Hepatocyte (in vitro differentiated cells): Measurements from ENCODE around the gene FANCM. TPM values are rescaled to one million over a fixed set of nuclear protein-coding genes. Genes with fewer than 3 reads are reported as not detected.

Experiments
- DNase-seq: peaks from one replicate; pipeline ENCODE4 v3.0.0-alpha.2; 2016; ENCODE audit warnings: low spot score
- H2AFZ ChIP-seq: fragments of 200-600 bp; sonication (generic); 2 replicates; pipeline ENCODE4 v1.6.0; 2016; ENCODE audit warnings: antibody characterized with exemption, mild to moderate bottlenecking
- H3K27ac ChIP-seq: fragments of 200-600 bp; sonication (generic); 2 replicates; pipeline ENCODE4 v1.5.1; 2016; ENCODE audit warnings: mild to moderate bottlenecking
- H3K27me3 ChIP-seq: fragments of 200-600 bp; sonication (generic); 2 replicates; pipeline ENCODE4 v1.6.1; 2016
- H3K36me3 ChIP-seq: fragments of 200-600 bp; sonication (generic); replicated peaks from 2 replicates; pipeline ENCODE4 v1.5.1; 2016; ENCODE audit warnings: low read depth; ENCODE audit not compliant: insufficient read depth
- H3K4me1 ChIP-seq: fragments of 200-600 bp; sonication (generic); 2 replicates; pipeline ENCODE4 v1.5.1; 2016; ENCODE audit warnings: mild to moderate bottlenecking, moderate library complexity; ENCODE audit not compliant: insufficient read depth
- H3K4me2 ChIP-seq: fragments of 200-600 bp; sonication (generic); 2 replicates; pipeline ENCODE4 v1.6.0; 2016
- H3K4me3 ChIP-seq: fragments of 200-600 bp; sonication (generic); 2 replicates; pipeline ENCODE4 v1.5.1; 2016; ENCODE audit warnings: mild to moderate bottlenecking
- H3K79me2 ChIP-seq: fragments of 200-600 bp; sonication (generic); 2 replicates; pipeline ENCODE4 v1.6.0; 2017; ENCODE audit warnings: mild to moderate bottlenecking
- H3K9me2 ChIP-seq: fragments of 200-600 bp; sonication (generic); replicated peaks from 2 replicates; pipeline ENCODE4 v1.6.0; 2017; ENCODE audit warnings: mild to moderate bottlenecking; ENCODE audit not compliant: insufficient read depth
- H3K9me3 ChIP-seq: fragments of 200-600 bp; sonication (generic); 2 replicates; pipeline ENCODE4 v1.5.1; 2016; ENCODE audit warnings: low read depth, mild to moderate bottlenecking
- H4K20me1 ChIP-seq: fragments of 200-600 bp; sonication (generic); 2 replicates; pipeline ENCODE4 v1.6.0; 2016; ENCODE audit warnings: mild to moderate bottlenecking; ENCODE audit not compliant: insufficient read depth, poor library complexity, severe bottlenecking
- EZH2 ChIP-seq: fragments of 200-600 bp; sonication (generic); IDR thresholded peaks from 2 replicates; pipeline ENCODE4 v1.6.1; 2016; ENCODE audit warnings: antibody characterized with exemption, mild to moderate bottlenecking, borderline replicate concordance
- EZH2phosphoT487 ChIP-seq: fragments of 200-600 bp; sonication (generic); IDR thresholded peaks from one replicate; pipeline ENCODE4 v1.6.1; 2018; ENCODE audit warnings: antibody characterized with exemption, mild to moderate bottlenecking, low read depth, moderate library complexity; ENCODE audit not compliant: unreplicated experiment, severe bottlenecking
- WGBS: methylation state at CpG from one replicate; pipeline ENCODE4 v1.1.6; 2016; ENCODE audit warnings: low lambda C conversion rate; ENCODE audit errors: missing lambda C conversion rate; 5-methylcytosine and 5-hydroxymethylcytosine counted together
- polyA plus RNA-seq: library from polyadenylated mRNA; unstranded; fragments of >200 nt; fragmentation: Nextera tagmentation; extraction: Ambion mirVana; gene quantifications from 2 replicates; pipeline ENCODE4 v1.2.1, GENCODE V29; 2016
- total RNA-seq: library from RNA; depleted of rRNA; stranded (reverse); fragments of >200 nt; gene quantifications from 2 replicates; pipeline ENCODE4 v1.2.3, GENCODE V29; 2014
- TF ChIP-seq, protein P1 (sequence below): fragments of 200-600 bp; sonication (generic); IDR thresholded peaks from 2 replicates; pipeline ENCODE4 v1.5.1; 2016; ENCODE audit warnings: antibody characterized with exemption, mild to moderate bottlenecking; ENCODE audit not compliant: poor library complexity

FANCM gene
- total and polyA plus RNA-seq, 2 experiments from 2014 or later = 3.2 to 4.8 TPM

DNA sequence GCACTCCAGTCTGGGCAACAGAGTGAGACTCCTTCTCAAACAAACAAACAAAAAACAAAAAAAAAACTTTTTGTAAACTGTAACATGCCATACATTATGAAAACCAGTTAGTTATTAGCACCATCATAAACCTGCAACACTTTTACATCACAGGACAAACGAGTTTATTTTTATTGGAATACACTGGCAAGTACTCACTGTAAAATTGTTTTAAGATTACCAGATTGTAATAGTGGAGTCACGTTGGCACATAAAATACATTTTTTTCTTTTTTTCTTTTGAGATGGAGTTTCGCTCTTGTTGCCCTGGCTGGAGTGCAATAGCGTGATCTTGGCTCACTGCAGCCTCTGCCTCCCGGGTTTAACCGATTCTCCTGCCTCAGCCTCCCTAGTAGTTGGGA lies 17.1 kb upstream of the FANCM start:
- no peaks in the 10 kb centered on the region for H3K36me3 ChIP-seq
- 95% methylated on average over 6 of the region's 6 CpGs for WGBS
- no peak overlapping the region for H3K4me3 ChIP-seq
- H3K27ac ChIP-seq = no peak overlapping the region
- DNase-seq = no peak
- H2AFZ ChIP-seq = no peak overlapping the region
- no peak overlapping the region for H3K4me2 ChIP-seq
- H3K27me3 ChIP-seq = no peaks in the 10 kb centered on the region
- no peaks in the 10 kb centered on the region for H3K9me2 ChIP-seq
- no peaks in the 10 kb centered on the region for H3K9me3 ChIP-seq
- TF ChIP-seq, protein P1, sequence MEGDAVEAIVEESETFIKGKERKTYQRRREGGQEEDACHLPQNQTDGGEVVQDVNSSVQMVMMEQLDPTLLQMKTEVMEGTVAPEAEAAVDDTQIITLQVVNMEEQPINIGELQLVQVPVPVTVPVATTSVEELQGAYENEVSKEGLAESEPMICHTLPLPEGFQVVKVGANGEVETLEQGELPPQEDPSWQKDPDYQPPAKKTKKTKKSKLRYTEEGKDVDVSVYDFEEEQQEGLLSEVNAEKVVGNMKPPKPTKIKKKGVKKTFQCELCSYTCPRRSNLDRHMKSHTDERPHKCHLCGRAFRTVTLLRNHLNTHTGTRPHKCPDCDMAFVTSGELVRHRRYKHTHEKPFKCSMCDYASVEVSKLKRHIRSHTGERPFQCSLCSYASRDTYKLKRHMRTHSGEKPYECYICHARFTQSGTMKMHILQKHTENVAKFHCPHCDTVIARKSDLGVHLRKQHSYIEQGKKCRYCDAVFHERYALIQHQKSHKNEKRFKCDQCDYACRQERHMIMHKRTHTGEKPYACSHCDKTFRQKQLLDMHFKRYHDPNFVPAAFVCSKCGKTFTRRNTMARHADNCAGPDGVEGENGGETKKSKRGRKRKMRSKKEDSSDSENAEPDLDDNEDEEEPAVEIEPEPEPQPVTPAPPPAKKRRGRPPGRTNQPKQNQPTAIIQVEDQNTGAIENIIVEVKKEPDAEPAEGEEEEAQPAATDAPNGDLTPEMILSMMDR = no peak
- TF ChIP-seq EZH2phosphoT487 (no peak), EZH2 (no peak)
- H3K4me1 ChIP-seq = no peaks in the 10 kb centered on the region
- H4K20me1 ChIP-seq = no peaks in the 10 kb centered on the region
- H3K79me2 ChIP-seq = no peaks in the 10 kb centered on the region

DNA sequence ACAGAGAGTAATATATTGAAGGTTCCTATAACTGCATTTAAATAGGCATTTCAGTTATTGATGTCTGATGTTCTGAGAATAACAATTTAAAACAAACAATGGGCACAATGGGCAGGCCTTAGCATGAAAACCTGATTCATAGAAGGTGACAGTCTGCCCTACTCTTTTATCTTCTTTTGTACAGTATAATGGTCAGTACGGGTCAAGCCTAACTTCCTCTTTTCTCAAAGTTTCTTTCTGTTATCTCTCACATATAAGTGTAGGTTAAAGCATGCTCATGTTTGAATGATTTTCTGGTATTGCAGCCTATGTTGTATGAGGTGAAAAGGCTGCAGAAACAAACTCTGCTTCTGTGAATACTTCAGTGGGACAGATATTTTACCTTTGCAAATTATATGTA lies 15.6 kb upstream of the FANCM start:
- Histone ChIP-seq H3K9me2 (no peaks in the 10 kb centered on the region), H2AFZ (no peak overlapping the region), H3K27ac (no peak overlapping the region), H3K4me1 (no peaks in the 10 kb centered on the region), H3K4me2 (no peak overlapping the region), H3K9me3 (no peaks in the 10 kb centered on the region), H3K79me2 (no peaks in the 10 kb centered on the region), H3K36me3 (no peaks in the 10 kb centered on the region), H4K20me1 (no peaks in the 10 kb centered on the region), H3K27me3 (no peaks in the 10 kb centered on the region), H3K4me3 (no peak overlapping the region)
- TF ChIP-seq EZH2 = no peak
- TF ChIP-seq, protein P1 = no peak
- no peak for TF ChIP-seq EZH2phosphoT487
- 85% methylated on average over 1 of the region's 1 CpG for WGBS
- no peak for DNase-seq

DNA sequence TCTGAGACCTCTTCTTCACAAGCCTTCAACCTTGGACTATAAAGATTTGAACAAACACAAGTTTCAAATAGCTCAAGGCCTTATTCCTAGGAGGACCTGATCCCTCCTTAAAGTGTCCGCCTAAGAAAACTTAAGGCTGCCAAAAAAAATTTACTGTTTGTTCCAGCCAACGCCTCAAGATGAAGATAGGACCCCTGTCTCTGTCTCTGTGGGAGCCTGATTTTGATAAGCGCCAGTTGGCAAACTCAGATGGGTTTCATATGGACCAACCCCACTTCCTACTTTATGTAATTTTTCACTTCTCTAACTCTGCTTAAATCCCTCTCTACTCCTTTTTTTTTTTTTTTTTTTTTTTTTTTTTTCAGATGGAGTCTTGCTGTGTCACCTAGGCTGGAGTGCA lies 12.5 kb upstream of the FANCM start:
- no peaks in the 10 kb centered on the region for H3K4me1 ChIP-seq
- no peak overlapping the region for H3K27ac ChIP-seq
- no peaks in the 10 kb centered on the region for H3K27me3 ChIP-seq
- H2AFZ ChIP-seq = no peak overlapping the region
- no peaks in the 10 kb centered on the region for H3K9me2 ChIP-seq
- DNase-seq = no peak
- peaks cover 9% of the 10 kb centered on the region for H3K79me2 ChIP-seq
- H3K4me2 ChIP-seq = no peak overlapping the region
- no peaks in the 10 kb centered on the region for H3K9me3 ChIP-seq
- TF ChIP-seq EZH2phosphoT487 (no peak), EZH2 (no peak)
- TF ChIP-seq, protein P1 = no peak
- no peaks in the 10 kb centered on the region for H4K20me1 ChIP-seq
- H3K4me3 ChIP-seq = no peak overlapping the region
- over 99% methylated on average over 3 of the region's 3 CpGs for WGBS
- H3K36me3 ChIP-seq = no peaks in the 10 kb centered on the region

DNA sequence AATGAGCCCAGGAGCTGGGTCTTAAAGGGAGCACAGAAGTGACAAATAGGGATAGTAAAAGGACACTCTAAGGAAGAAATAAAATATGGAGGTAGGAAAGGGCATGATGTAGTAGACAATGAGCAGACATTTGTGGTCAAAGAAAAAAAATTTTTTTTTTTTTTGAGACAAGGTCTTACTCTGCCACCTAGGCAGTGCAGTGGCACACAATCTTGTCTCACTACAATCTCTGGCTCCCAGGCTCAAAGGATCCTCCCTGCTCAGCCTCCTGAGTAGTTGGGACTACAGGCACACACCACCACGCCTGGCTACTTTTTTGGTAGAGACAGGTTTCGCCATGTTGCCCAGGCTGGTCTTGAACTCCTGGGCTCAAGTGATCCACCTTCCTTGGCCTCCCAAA lies 10.0 kb upstream of the FANCM start:
- no peak for TF ChIP-seq EZH2
- TF ChIP-seq, protein P1 = no peak
- no peak for TF ChIP-seq EZH2phosphoT487
- Histone ChIP-seq H3K9me2 (no peaks in the 10 kb centered on the region), H3K36me3 (no peaks in the 10 kb centered on the region), H3K27ac (no peak overlapping the region), H2AFZ (no peak overlapping the region), H3K79me2 (peaks cover 16% of the 10 kb centered on the region), H3K9me3 (no peaks in the 10 kb centered on the region), H3K4me1 (no peaks in the 10 kb centered on the region), H4K20me1 (no peaks in the 10 kb centered on the region), H3K4me2 (no peak overlapping the region), H3K4me3 (no peak overlapping the region), H3K27me3 (no peaks in the 10 kb centered on the region)
- 98% methylated on average over 2 of the region's 2 CpGs for WGBS
- no peak for DNase-seq
